IPS-15b (cell line): ENCODE data around the gene MLYCD.

Source experiments
- H3K27me3 ChIP-seq: one replicate; pipeline ENCODE4 v1.6.1; 2013; ENCODE audit warnings: low read length; ENCODE audit not compliant: control insufficient read depth, insufficient read depth
- H3K36me3 ChIP-seq: one replicate; pipeline ENCODE4 v1.6.1; 2013; ENCODE audit warnings: low read length; ENCODE audit not compliant: control insufficient read depth, insufficient read depth
- H3K4me1 ChIP-seq: one replicate; pipeline ENCODE4 v1.6.1; 2013; ENCODE audit warnings: mild to moderate bottlenecking, low read length; ENCODE audit not compliant: control insufficient read depth, insufficient read depth
- H3K4me3 ChIP-seq: one replicate; pipeline ENCODE4 v1.5.1; 2013; ENCODE audit warnings: low read depth, low read length
- H3K9ac ChIP-seq: one replicate; pipeline ENCODE4 v1.6.1; 2013; ENCODE audit warnings: low read depth, mild to moderate bottlenecking, low read length
- H3K9me3 ChIP-seq: one replicate; pipeline ENCODE4 v1.6.1; 2013; ENCODE audit warnings: mild to moderate bottlenecking, low read length; ENCODE audit not compliant: control insufficient read depth, insufficient read depth

Gene MLYCD

DNA sequence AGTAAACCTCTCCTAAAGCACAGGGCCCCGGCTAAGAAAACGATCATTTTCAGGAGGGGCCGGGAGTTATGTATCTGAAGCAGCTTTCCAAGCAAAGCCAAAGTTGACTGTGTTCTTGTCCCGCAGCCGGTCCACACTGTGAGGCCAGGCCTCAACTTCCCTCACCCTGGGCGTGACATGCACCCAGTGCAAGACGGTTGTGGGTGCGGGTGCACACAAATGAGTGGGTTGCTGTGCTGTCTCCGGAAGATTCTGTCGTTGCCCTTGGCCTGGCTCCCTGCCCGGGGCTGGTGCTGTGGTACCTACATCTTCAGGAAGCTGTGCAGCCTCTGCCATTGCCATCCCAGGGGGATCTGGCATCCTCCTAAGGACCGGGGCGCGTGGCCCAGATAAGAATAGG, 16.6 kb downstream of the MLYCD start:
- Histone ChIP-seq H3K27me3 (no peaks in the 10 kb centered on the region), H3K36me3 (peaks cover 34% of the 10 kb centered on the region), H3K9me3 (no peaks in the 10 kb centered on the region), H3K4me1 (no peaks in the 10 kb centered on the region), H3K4me3 (no peak overlapping the region), H3K9ac (no peak overlapping the region)

DNA sequence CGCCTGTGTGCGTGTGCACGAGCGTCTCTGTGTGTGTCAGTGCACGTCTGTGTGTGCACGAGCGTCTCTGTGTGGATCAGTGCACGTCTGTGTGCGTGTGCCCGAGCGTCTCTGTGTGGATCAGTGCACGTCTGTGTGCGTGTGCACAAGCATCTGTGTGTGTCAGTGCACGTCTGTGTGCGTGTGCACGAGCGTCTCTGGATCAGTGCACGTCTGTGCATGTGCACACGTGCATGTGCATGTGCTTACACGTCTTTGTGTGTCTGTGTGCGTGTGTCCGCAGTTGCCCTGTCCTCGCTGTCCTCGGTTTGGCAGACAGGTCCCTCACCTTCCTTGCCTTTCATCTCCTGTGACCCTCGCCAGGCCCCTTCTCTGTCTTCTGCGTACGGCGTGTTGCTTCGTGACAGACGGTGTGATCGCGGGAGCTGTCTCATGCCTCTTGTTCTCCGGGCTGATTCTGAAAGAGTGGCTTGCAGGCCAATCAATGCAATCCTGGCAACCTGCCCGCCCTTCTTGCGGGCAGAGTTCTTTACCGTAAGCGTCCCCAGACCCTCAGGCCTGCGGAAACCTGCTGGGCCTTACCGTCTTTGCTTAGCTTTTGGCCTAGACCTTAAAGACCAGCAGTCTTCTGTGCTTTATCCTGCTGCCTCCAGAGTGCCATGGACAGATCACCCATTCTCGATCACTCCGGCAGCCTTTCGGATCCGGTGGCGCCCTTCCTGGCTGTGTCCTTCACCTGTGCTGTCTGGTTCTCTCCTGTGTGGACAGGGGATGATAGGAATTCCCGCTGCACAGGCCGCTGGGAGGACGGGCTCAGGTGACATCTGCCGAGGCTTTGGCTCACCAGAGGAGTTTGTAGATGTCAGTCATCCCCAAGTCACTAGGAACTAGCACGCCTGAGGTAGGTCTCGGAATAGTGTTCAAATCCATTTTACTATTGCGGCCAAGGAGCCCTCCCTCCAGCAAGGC, 18.5 kb downstream of the MLYCD start:
- H3K9me3 ChIP-seq: no peaks in the 10 kb centered on the region
- no peaks in the 10 kb centered on the region for H3K4me1 ChIP-seq
- no peak overlapping the region for H3K9ac ChIP-seq
- no peaks in the 10 kb centered on the region for H3K27me3 ChIP-seq
- peaks cover 29% of the 10 kb centered on the region for H3K36me3 ChIP-seq
- no peak overlapping the region for H3K4me3 ChIP-seq

DNA sequence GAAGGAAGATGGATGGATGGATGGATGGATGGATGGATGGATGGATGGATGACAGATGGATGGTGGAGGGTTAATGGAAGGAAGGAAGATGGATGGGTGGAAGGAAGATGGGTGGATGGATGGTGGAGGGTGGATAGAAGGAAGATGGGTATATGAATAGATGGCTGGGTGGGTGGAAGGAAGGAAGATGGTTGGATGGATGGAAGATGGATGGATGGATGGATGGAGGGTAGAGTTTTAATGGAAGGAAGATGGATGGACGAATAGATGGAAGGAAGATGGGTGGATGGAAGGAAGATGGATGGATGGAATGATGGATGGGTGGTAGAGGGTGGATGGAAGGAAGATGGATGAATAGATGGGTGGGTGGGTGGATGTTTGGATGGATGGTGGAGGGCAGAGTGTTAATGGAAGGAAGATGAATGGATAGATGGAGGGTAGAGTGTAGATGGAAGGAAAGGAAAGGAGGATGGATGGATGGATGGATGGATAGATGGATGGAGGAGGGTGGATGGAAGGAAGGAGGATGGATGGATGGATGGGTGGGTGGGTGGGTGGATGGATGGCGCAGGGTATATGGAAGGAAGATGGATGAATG, 22.1 kb downstream of the MLYCD start:
- Histone ChIP-seq H3K9me3 (no peaks in the 10 kb centered on the region), H3K36me3 (peaks cover 20% of the 10 kb centered on the region), H3K9ac (no peak overlapping the region), H3K4me1 (no peaks in the 10 kb centered on the region), H3K4me3 (no peak overlapping the region), H3K27me3 (no peaks in the 10 kb centered on the region)

DNA sequence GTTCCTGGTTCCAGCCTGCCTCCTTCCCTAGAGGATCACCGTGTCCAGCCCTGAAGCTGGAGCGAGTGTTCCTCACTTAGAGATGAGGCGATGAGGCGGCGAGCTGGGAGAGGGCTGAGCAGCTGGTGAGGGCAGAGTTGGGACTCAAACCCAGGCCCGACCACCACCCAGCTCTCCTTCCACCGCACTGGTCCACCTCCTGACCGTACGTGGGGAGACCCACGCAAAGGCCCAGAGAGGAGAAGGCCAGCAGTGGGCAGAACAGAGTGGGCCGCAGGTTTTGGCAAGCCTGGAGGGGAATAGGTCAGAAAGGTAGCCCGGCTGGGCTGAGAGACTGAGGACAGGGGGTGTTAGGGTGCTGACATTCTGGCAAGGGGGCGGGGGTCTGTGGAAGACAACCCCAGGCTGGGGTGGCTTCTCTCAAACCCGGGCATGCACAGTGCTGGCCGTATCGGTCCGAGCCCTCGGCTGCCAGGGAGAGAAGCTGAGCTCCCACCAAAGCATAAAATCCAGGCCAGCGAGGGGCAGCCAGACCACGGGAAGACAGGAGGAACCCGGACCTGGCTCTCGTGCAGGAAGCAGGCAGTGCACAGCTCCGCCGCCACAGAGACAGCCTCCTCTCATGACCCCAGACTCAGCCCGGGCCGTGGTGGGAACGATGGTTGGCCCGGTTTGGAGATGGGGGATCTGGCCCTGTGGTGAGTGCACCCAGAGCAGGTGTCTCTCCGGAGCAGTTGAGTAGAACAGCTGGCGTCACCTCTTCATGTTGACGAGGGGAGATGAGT, 24.9 kb downstream of the MLYCD start:
- Histone ChIP-seq H3K4me1 (peaks cover 6% of the 10 kb centered on the region), H3K36me3 (peaks cover 11% of the 10 kb centered on the region), H3K9ac (no peak overlapping the region), H3K9me3 (no peaks in the 10 kb centered on the region), H3K27me3 (no peaks in the 10 kb centered on the region), H3K4me3 (no peak overlapping the region)

DNA sequence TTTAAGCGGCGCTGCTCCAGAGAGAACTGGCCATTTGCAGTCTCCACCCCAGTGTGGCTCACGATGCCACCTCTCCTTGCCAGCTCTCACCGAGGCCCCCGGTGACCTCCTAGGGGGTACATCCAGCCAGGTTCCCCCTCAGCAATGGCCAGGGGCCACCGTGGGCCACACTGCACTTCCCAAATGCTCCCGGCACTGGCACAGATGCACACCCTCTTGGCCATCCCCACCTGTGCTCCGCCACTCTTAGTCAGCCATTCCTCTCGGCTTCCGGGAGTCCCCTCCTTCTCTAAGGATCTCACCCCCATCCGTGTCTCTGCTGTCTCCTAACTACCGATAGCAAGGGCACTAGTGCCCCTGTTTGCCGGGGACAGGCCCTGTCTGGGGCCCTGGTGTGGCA, 25.8 kb downstream of the MLYCD start:
- Histone ChIP-seq H3K4me3 (no peak overlapping the region), H3K27me3 (no peaks in the 10 kb centered on the region), H3K4me1 (peaks cover 6% of the 10 kb centered on the region), H3K9me3 (no peaks in the 10 kb centered on the region), H3K9ac (no peak overlapping the region), H3K36me3 (peaks cover 2% of the 10 kb centered on the region)

DNA sequence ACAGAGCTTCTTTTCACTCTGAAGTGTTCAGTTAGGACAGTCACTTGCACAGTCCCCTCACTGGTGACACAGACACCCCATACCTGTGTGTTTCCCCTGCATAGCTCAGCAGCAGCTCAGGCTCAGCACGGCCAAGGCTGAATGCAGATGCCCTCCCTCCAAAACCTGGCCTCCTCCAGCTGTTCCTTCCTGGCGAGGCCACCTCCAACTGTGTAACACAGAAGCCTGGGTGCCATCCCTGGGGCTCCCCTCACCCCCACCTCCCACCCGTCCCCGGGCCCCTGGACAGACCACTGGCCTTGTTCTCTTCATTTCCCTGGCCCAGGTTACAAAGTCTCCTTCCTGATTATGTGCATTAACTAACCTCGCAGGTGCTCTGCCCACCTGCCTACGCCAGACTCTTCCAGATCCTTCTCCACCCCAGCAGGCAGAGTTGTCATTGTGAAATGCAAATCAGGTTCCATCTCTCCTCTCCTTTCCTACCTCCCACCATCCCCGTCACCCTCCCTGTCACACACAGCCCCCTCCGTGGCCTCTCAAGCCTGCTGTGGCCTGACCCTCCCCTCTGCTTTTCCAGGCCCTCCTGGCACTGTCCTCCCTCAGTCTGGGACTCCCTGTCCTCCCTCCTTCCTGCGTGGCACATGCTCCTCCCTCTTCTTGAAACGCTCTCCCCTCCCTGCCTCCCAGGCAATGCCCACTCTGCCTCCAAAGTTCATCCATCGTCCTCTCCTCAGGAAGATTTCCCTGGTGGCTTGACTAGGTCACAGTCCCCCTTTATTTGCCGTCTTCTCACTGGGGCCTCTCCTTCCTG, 26.4 kb downstream of the MLYCD start:
- Histone ChIP-seq H3K9me3 (no peaks in the 10 kb centered on the region), H3K36me3 (no peaks in the 10 kb centered on the region), H3K4me3 (no peak overlapping the region), H3K27me3 (no peaks in the 10 kb centered on the region), H3K4me1 (peaks cover 6% of the 10 kb centered on the region), H3K9ac (no peak overlapping the region)

DNA sequence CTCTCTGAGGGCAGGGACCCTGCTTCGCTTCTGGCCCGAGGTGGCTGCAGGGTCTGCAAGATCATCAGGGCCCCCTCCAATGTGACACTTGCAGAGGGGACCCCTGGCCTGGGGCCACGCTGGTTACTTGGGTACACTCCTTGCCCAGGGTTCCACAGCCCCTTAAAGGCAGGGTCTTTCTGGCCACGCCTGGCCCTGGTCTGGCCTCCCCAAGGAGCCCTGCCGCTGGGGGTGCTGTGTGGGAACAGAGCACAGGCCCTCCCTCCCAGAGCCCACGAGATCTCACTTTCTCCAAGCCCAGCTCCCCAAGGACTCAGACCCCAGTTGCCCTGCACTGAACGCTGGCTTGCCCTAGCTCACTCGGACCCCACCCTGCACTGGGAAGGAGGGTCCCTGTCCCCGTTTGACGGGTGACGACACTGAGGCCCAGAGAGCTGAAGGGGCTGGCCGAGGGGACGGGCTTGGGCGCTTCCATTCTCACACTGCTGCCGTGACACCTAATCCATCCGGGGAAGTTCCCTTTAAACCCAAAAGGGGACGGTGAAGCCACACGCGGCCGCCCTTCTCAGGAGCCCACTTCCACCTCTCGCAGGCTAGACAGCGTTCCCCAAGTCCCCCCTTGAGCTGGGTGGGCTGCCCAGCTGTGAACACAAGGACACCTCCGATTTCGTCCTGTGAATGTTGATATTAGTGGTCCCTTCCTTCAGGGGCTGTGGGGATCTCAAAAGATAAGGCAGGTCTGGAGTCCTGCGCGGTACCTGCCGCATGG, 27.2 kb downstream of the MLYCD start:
- no peaks in the 10 kb centered on the region for H3K9me3 ChIP-seq
- no peak overlapping the region for H3K4me3 ChIP-seq
- peaks cover 6% of the 10 kb centered on the region for H3K4me1 ChIP-seq
- no peak overlapping the region for H3K9ac ChIP-seq
- no peaks in the 10 kb centered on the region for H3K27me3 ChIP-seq
- no peaks in the 10 kb centered on the region for H3K36me3 ChIP-seq

DNA sequence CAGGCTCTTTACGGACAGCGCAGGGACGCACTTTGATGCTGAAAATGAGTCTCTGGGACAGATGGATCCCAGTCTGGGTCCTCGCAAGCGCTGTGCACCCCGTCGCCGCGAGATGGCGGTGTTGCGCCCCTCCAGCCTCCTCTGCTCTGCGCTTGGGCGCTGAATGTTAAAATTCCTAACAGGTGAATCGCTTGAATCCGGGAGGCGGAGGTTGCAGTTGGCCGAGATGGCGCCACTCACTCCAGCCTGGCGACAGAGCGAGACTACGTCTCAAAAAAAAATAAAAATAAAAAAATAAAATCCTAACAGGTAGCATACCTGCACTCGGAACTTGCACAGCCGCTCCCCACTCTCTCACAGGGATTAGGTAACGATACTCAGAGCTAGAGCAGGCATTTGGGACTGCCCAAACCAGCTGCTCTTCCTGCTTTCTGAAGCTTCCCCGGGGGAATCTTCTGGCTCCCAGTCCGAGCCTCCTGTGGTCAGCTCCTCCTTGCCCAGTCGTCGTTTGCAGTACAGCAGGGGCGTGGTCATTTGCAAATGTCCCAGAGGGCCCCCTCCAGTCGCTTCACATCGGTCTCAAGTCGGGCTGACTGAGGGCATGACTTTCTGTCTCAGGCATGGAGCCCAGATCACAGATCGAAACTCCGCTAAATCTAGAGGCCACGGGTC, 27.9 kb downstream of the MLYCD start:
- H3K9ac ChIP-seq: peak overlapping the region; percentile 47

DNA sequence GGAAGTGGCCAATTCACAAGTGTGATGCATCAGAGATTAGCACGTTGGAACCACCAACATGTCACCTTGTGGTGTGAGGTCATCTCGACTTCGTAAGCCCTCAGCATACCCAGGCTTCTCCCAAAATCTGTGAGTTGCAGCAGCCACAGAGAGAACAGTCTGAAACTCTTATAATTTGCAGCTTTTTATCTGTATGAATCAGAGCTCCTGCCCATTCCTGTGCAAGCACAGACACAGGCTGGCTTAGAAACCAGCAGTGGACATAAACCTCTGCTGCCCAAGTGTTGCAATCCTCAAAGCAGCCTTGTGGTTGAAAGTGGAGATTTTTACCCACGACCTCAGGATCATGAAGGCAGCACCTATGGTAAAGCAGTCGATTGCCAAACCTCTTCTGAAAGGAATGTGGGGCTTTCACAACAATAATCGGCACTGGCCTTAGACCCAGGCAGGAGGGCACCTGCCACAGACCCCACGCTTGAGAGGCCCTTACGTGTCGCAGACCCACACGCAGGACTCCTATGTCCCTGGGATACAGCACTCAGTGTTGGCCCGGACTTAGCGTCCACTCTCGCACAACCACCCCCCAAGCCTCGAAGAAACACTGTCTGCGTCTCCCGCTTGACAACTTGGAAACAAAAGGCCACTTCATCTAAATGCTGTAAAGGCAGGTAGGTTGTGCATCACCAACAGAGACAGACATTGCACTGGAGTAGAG, 29.6 kb downstream of the MLYCD start:
- H3K27me3 ChIP-seq: no peaks in the 10 kb centered on the region
- no peak overlapping the region for H3K4me3 ChIP-seq
- no peaks in the 10 kb centered on the region for H3K36me3 ChIP-seq
- peaks cover 6% of the 10 kb centered on the region for H3K4me1 ChIP-seq
- no peaks in the 10 kb centered on the region for H3K9me3 ChIP-seq
- no peak overlapping the region for H3K9ac ChIP-seq

More for the DNA sequence above, 27.9 kb downstream of the MLYCD start:
- Histone ChIP-seq H3K9me3 (no peaks in the 10 kb centered on the region), H3K27me3 (no peaks in the 10 kb centered on the region), H3K36me3 (no peaks in the 10 kb centered on the region), H3K4me3 (peak overlapping the region; percentile 43), H3K4me1 (peaks cover 6% of the 10 kb centered on the region)
